ENCODE measurements around the gene COL12A1. TPM values are rescaled to one million over a fixed set of nuclear protein-coding genes. Genes with fewer than 3 reads are reported as not detected.

COL12A1 gene
- total RNA-seq, 1 experiment from 2014 or later, result 136 TPM

DNA sequence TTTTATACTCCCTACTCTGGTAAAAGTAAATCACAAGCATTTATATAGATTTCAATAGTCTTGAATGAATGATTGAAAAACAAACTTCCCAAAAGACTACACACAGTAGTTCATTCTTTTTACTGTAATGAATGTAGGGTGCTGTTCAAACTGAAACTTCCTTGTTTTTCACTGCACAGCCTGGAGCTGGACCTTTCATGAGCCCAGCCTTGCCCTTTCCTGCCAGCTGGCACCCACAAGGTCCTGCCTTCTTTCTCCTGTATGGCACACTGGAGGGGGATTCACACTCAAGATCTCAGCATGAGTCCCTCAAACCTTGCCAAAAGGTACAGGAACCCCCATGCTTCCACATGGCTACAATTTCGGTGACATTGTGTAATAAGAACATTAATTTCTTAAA is 50.9 kb downstream of the COL12A1 start:
- BruUV-seq (replicated peaks), result no TSS peak
- CTCF ChIA-PET, result interaction anchor here (0.7 to 1.1 kb wide), 3 partner anchors 20 to 932 kb away, joined by 3 read pairs; no protein-coding TSS in a partner anchor
- H3K27ac Mint-ChIP-seq (ENCODE audit: low read depth, unreplicated experiment), result peak overlapping the region; percentile 23
- POLR2A ChIA-PET, result interaction anchor here (0.7 to 1.0 kb wide), 2 partner anchors 12 to 16 kb away, joined by 3 read pairs; no protein-coding TSS in a partner anchor
- intact Hi-C loops (cut with micrococcal nuclease), result no loop called here
- H3K4me3 Mint-ChIP-seq (ENCODE audit: unreplicated experiment), result no peak overlapping the region
- no peaks in the 10 kb centered on the region for H3K27me3 Mint-ChIP-seq (ENCODE audit: insufficient read depth, unreplicated experiment)
- no peaks in the 10 kb centered on the region for H3K4me1 Mint-ChIP-seq (ENCODE audit: insufficient read depth, unreplicated experiment)
- DNase-seq (ENCODE audit: unreplicated experiment), result no peak
- peaks cover 44% of the 10 kb centered on the region for H3K36me3 Mint-ChIP-seq (ENCODE audit: insufficient read depth, unreplicated experiment)
- no peaks in the 10 kb centered on the region for H3K9me3 Mint-ChIP-seq (ENCODE audit: unreplicated experiment)
- TF ChIP-seq, protein P1, sequence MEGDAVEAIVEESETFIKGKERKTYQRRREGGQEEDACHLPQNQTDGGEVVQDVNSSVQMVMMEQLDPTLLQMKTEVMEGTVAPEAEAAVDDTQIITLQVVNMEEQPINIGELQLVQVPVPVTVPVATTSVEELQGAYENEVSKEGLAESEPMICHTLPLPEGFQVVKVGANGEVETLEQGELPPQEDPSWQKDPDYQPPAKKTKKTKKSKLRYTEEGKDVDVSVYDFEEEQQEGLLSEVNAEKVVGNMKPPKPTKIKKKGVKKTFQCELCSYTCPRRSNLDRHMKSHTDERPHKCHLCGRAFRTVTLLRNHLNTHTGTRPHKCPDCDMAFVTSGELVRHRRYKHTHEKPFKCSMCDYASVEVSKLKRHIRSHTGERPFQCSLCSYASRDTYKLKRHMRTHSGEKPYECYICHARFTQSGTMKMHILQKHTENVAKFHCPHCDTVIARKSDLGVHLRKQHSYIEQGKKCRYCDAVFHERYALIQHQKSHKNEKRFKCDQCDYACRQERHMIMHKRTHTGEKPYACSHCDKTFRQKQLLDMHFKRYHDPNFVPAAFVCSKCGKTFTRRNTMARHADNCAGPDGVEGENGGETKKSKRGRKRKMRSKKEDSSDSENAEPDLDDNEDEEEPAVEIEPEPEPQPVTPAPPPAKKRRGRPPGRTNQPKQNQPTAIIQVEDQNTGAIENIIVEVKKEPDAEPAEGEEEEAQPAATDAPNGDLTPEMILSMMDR (IDR thresholded peaks at IDR 0.05; ENCODE audit: unreplicated experiment), result no peak

DNA sequence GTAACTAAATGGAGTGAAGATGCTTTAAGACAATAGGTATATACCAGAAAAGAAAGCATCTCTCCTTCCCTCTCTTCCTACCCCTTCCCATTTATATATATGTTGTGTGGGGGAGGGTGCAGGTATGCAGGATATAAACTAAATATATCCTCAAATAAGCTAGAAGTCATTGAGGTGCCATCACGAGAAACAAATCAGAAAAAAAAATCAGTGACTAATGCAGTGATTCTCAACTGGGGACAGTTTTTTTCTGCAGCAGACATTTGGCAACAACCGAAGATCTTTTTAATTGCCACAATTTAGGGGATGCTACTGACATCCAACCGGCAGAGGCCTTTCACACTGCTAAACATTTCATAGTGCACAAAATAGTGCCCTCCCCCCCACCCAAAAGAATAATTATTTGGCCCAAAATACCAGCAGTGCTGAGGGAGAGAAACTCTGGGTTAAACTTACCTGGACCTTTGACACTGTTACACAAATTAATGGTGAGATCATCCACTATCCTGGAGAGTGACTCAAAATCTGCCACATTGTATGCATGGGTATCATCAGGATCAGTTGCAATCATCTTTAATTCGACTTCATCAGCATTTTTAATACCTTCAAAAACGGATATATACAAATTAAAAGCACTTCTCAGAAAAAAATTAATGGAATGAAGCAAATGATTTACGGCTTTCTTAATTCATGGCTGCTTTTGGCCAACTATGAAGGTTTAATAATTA is 55.0 kb downstream of the COL12A1 start:
- no TSS peak for BruUV-seq (replicated peaks)
- POLR2A ChIA-PET, result interaction anchor here (0.6 kb wide), 1 partner anchor 52 kb away, joined by 3 read pairs; no protein-coding TSS in a partner anchor
- Mint-ChIP-seq H3K9me3 (ENCODE audit: unreplicated experiment) (no peaks in the 10 kb centered on the region), H3K27ac (ENCODE audit: low read depth, unreplicated experiment) (no peak overlapping the region), H3K4me1 (ENCODE audit: insufficient read depth, unreplicated experiment) (peaks cover 5% of the 10 kb centered on the region), H3K36me3 (ENCODE audit: insufficient read depth, unreplicated experiment) (peaks cover 53% of the 10 kb centered on the region), H3K27me3 (ENCODE audit: insufficient read depth, unreplicated experiment) (no peaks in the 10 kb centered on the region), H3K4me3 (ENCODE audit: unreplicated experiment) (no peak overlapping the region)
- intact Hi-C loops (cut with micrococcal nuclease), result no loop called here
- TF ChIP-seq, protein P1 (IDR thresholded peaks at IDR 0.05; ENCODE audit: unreplicated experiment), result no peak
- no peak for DNase-seq (ENCODE audit: unreplicated experiment)
- CTCF ChIA-PET, result interaction anchor here (0.8 kb wide), 1 partner anchor 12 kb away, joined by 3 read pairs; no protein-coding TSS in a partner anchor

DNA sequence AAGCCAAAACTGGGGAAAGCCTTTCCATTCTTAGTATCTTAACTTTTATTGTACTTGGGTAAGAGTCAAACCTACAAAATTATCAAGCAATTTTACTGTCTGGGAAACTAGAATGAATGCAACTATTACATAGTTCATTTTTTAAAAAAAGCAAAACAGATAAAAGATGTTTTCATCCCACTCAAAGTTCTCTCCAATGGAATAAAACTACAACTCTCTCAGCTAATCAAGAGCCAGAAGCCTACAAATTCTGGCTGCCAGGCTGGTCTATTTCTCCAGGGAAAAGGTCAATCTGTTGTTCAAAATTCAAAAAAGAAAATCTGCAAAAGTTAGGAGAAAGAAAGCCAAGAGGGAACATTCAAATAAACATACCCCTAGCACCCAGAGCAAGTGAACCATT is 56.2 kb downstream of the COL12A1 start:
- intact Hi-C loops (cut with micrococcal nuclease), result no loop called here

DNA sequence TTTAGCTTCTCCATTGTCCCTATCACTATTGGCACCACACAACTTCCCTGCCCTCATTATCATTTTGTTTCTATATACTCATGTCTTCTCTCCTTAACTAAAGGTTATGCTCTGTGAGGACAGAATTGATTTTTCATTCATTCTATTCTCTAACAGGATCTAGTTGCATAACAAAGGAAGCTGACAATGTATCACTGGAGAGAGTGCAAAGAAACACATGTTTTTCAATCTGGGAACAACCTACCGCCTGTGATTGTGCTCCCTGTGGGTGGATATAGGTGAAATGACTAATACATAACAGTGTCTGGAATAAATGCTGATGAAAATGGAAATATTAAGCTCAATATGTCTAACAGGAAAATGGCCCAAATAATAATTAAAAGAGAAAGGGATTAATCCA is 56.6 kb downstream of the COL12A1 start:
- CTCF ChIA-PET, result interaction anchor here (0.9 to 1.7 kb wide), 4 partner anchors 18 to 1057 kb away, joined by 3 to 4 read pairs (median 3); no protein-coding TSS in a partner anchor
- POLR2A ChIA-PET, result no interaction called here

More for the DNA sequence above, 56.2 kb downstream of the COL12A1 start:
- no TSS peak for BruUV-seq (replicated peaks)
- H3K27me3 Mint-ChIP-seq (ENCODE audit: insufficient read depth, unreplicated experiment), result no peaks in the 10 kb centered on the region
- DNase-seq (ENCODE audit: unreplicated experiment), result no peak
- POLR2A ChIA-PET, result no interaction called here
- peaks cover 56% of the 10 kb centered on the region for H3K36me3 Mint-ChIP-seq (ENCODE audit: insufficient read depth, unreplicated experiment)
- CTCF ChIA-PET, result interaction anchor here (0.8 to 1.7 kb wide), 4 partner anchors 11 to 51 kb away, joined by 3 to 4 read pairs (median 3); no protein-coding TSS in a partner anchor
- H3K4me3 Mint-ChIP-seq (ENCODE audit: unreplicated experiment), result no peak overlapping the region
- TF ChIP-seq, protein P1 (IDR thresholded peaks at IDR 0.05; ENCODE audit: unreplicated experiment), result no peak
- peaks cover 5% of the 10 kb centered on the region for H3K4me1 Mint-ChIP-seq (ENCODE audit: insufficient read depth, unreplicated experiment)
- H3K9me3 Mint-ChIP-seq (ENCODE audit: unreplicated experiment), result no peaks in the 10 kb centered on the region
- no peak overlapping the region for H3K27ac Mint-ChIP-seq (ENCODE audit: low read depth, unreplicated experiment)

More for the DNA sequence above, 56.6 kb downstream of the COL12A1 start:
- H3K9me3 Mint-ChIP-seq (ENCODE audit: unreplicated experiment), result no peaks in the 10 kb centered on the region
- TF ChIP-seq, protein P1 (IDR thresholded peaks at IDR 0.05; ENCODE audit: unreplicated experiment), result no peak
- no peak overlapping the region for H3K27ac Mint-ChIP-seq (ENCODE audit: low read depth, unreplicated experiment)
- intact Hi-C loops (cut with micrococcal nuclease), result no loop called here
- peaks cover 5% of the 10 kb centered on the region for H3K4me1 Mint-ChIP-seq (ENCODE audit: insufficient read depth, unreplicated experiment)
- H3K36me3 Mint-ChIP-seq (ENCODE audit: insufficient read depth, unreplicated experiment), result peaks cover 51% of the 10 kb centered on the region
- DNase-seq (ENCODE audit: unreplicated experiment), result peak; percentile 10
- BruUV-seq (replicated peaks), result no TSS peak
- H3K4me3 Mint-ChIP-seq (ENCODE audit: unreplicated experiment), result no peak overlapping the region
- H3K27me3 Mint-ChIP-seq (ENCODE audit: insufficient read depth, unreplicated experiment), result no peaks in the 10 kb centered on the region
